ENCODE data around the gene FAM107B. TPM values are rescaled to one million over a fixed set of nuclear protein-coding genes. Genes with fewer than 3 reads are reported as not detected.

FAM107B gene
- total and polyA plus RNA-seq, 10 of the 15 experiments (the other 5 are each of a cell fraction or from before 2014, with no cell fraction given) = 22.9 to 162 (median 86.6) TPM

GRCh38 chr10:14822879-14823755 is 48.4 kb upstream of the FAM107B start:
- ChIA-PET POLR2A (no interaction called here), RAD21 (ENCODE audit: unreplicated experiment) (interaction anchor here (0.6 to 4.2 kb wide), 30 partner anchors 8 to 324 kb away, joined by 3 to 74 read pairs (median 4); partner anchors contain the start of genes CDNF, HSPA14 and MSANTD7), SMC1A (ENCODE audit: uncharacterized antibody, unreplicated experiment) (interaction anchor here (0.7 to 3.8 kb wide), 41 partner anchors 8 to 626 kb away, joined by 3 to 66 read pairs (median 5); partner anchors contain the start of genes CDNF, DCLRE1C, HSPA14 and MSANTD7), CTCF (interaction anchor here (0.6 to 7.7 kb wide), 45 partner anchors 10 to 840 kb away, joined by 3 to 134 read pairs (median 4); partner anchors contain the start of genes CDNF, HSPA14, MEIG1 and MSANTD7)
- H3K9ac ChIP-seq (ENCODE audit: control insufficient read depth, insufficient read depth, low read length) = no peak overlapping the region
- no peak overlapping the region for H2AFZ ChIP-seq (ENCODE audit: control insufficient read depth, low read depth, low read length)
- no peaks in the 10 kb centered on the region for H3K9me3 ChIP-seq (replicated peaks; ENCODE audit: control insufficient read depth, insufficient read depth, low read length)
- peak; percentile 95 for TF ChIP-seq SMC3 (IDR thresholded peaks at IDR 0.05; ENCODE audit: borderline replicate concordance, low read length)
- TF ChIP-seq MYB (IDR thresholded peaks at IDR 0.05; ENCODE audit: borderline replicate concordance, low read depth, low read length) = 0 out of 2 replicates have a peak, but pooled peaks have one; percentile 16
- TF ChIP-seq YY1 (IDR thresholded peaks at IDR 0.05; ENCODE audit: low read depth, low read length) = 0 out of 2 replicates have a peak, but pooled peaks have one; percentile 25
- TF ChIP-seq RAD21 (IDR thresholded peaks at IDR 0.05; ENCODE audit: insufficient read depth, low read depth, low read length) = peak; percentile 98
- TF ChIP-seq CTCF (IDR thresholded peaks at IDR 0.05 in 2 of 3, conservative IDR thresholded peaks at IDR 0.05 in 1 of 3; ENCODE audit: control insufficient read depth in 2 of 3, extremely low read depth in 1 of 3, insufficient read depth in 1 of 3, low read depth in 3 of 3, low read length in 3 of 3) = peak; percentile 56 to 81 (median 73)
- no peak for TF ChIP-seq POLR2A (IDR thresholded peaks at IDR 0.05; ENCODE audit: low read depth, low read length)
- no TSS peak for BruUV-seq (replicated peaks)
- H4K20me1 ChIP-seq (ENCODE audit: control insufficient read depth, insufficient read depth) = no peaks in the 10 kb centered on the region
- intact Hi-C loops (cut with micrococcal nuclease; ENCODE audit: unreplicated experiment) = loop anchor here (1.0 to 5.0 kb wide), 5 partner anchors 176 to 324 kb away; no protein-coding TSS in a partner anchor
- ATAC-seq = peak; percentile 91
- DNase-seq (ENCODE audit: low read depth, low spot score) = no peak
- H3K36me3 ChIP-seq (ENCODE audit: control insufficient read depth in 2 of 2, insufficient read depth in 2 of 2, low read length in 1 of 2) = no peaks in the 10 kb centered on the region
- H3K4me2 ChIP-seq (ENCODE audit: control insufficient read depth, insufficient read depth) = no peak overlapping the region
- in situ Hi-C loops (cut with MboI) = loop anchor here (5.0 to 10.0 kb wide), 2 partner anchors 321 to 628 kb away; no protein-coding TSS in a partner anchor
- no peak overlapping the region for H3K4me3 ChIP-seq
- no peaks in the 10 kb centered on the region for H3K79me2 ChIP-seq (ENCODE audit: control insufficient read depth, insufficient read depth, low read length)
- no peaks in the 10 kb centered on the region for H3K27me3 ChIP-seq (replicated peaks in 1 of 2; ENCODE audit: control insufficient read depth in 2 of 2, insufficient read depth in 2 of 2, low read length in 1 of 2)
- FAIRE-seq = no peak
- no peaks in the 10 kb centered on the region for H3K4me1 ChIP-seq (ENCODE audit: control insufficient read depth, insufficient read depth, low read length)
- no peak overlapping the region for H3K27ac ChIP-seq (ENCODE audit: control insufficient read depth, insufficient read depth)
- WGBS (ENCODE audit: insufficient coverage, insufficient replicate concordance, low lambda C conversion rate, missing lambda C conversion rate) = 6% methylated on average over 3 of the region's 3 CpGs

All from GM12878 (cell line).